ENCODE results near the gene GTF3C6.

GTF3C6 gene

GRCh38 chr6:110939429-110940200 is 18.9 kb upstream of the GTF3C6 start (continued):
- TF ChIP-seq PRDM4 (tag by site-specific recombination; IDR thresholded peaks at IDR 0.05) = no peak
- TF ChIP-seq ZNF112 (tag by site-specific recombination; IDR thresholded peaks at IDR 0.05) = no peak
- TF ChIP-seq ZSCAN23 (tag by site-specific recombination; IDR thresholded peaks at IDR 0.05) = no peak
- TF ChIP-seq ZNF433 (tag by site-specific recombination; IDR thresholded peaks at IDR 0.05; ENCODE audit: low read depth) = no peak
- TF ChIP-seq ZNF362 (tag by site-specific recombination; IDR thresholded peaks at IDR 0.05) = no peak
- TF ChIP-seq TRIM28 (IDR thresholded peaks at IDR 0.05; ENCODE audit: borderline replicate concordance, low read length) = no peak
- no peak for TF ChIP-seq SCRT1 (tag by site-specific recombination; IDR thresholded peaks at IDR 0.05; ENCODE audit: borderline replicate concordance)
- no peak for TF ChIP-seq ZNF280C (tag by site-specific recombination; IDR thresholded peaks at IDR 0.05)
- no peak for TF ChIP-seq KLF17 (tag by site-specific recombination; IDR thresholded peaks at IDR 0.05)
- no peak for TF ChIP-seq GLI4 (tag by site-specific recombination; IDR thresholded peaks at IDR 0.05)

GRCh38 chr6:110944681-110945151 is 13.8 kb upstream of the GTF3C6 start:
- H3K9me3 ChIP-seq (ENCODE audit: control insufficient read depth, insufficient read depth, low read depth, low read length) = no peaks in the 10 kb centered on the region
- POLR2A ChIA-PET = interaction anchor here (0.6 to 1.3 kb wide), 5 partner anchors 12 to 531 kb away, joined by 3 to 10 read pairs (median 4); partner anchors contain the start of genes AMD1, CDK19 and GTF3C6
- H3K36me3 ChIP-seq (ENCODE audit: control insufficient read depth in 2 of 2, insufficient read depth in 1 of 2, low read length in 2 of 2) = no peaks in the 10 kb centered on the region
- no peak overlapping the region for H3K27ac ChIP-seq (ENCODE audit: extremely low read depth, low read depth, low read length)
- H3K4me1 ChIP-seq (ENCODE audit: control insufficient read depth, insufficient read depth, low read length) = no peaks in the 10 kb centered on the region
- no peak overlapping the region for H3K4me3 ChIP-seq (ENCODE audit: low read depth, low read length)
- TF ChIP-seq ZNF626 (tag by site-specific recombination; IDR thresholded peaks at IDR 0.05) = no peak
- TF ChIP-seq OSR2 (tag by site-specific recombination; IDR thresholded peaks at IDR 0.05) = peak; percentile 43; the same call in 1 of the 2 replicates
- 0 out of 2 replicates have a peak, but pooled peaks have one; percentile 11 for TF ChIP-seq ZNF362 (tag by site-specific recombination; IDR thresholded peaks at IDR 0.05)
- no peak for TF ChIP-seq KLF1 (tag by site-specific recombination; IDR thresholded peaks at IDR 0.05)
- TF ChIP-seq PRDM1 (tag by site-specific recombination; IDR thresholded peaks at IDR 0.05) = peak; percentile 64
- peak; percentile 49 for TF ChIP-seq SCRT2 (tag by site-specific recombination; IDR thresholded peaks at IDR 0.05)
- TF ChIP-seq ZNF623 (tag by site-specific recombination; IDR thresholded peaks at IDR 0.05) = no peak
- 0 out of 2 replicates have a peak, but pooled peaks have one; percentile 32 for TF ChIP-seq ZNF639 (tag by site-specific recombination; IDR thresholded peaks at IDR 0.05)
- 0 out of 2 replicates have a peak, but pooled peaks have one; percentile 26 for TF ChIP-seq SP7 (tag by site-specific recombination; IDR thresholded peaks at IDR 0.05)
- peak; percentile 59 for TF ChIP-seq ZNF629 (tag by site-specific recombination; IDR thresholded peaks at IDR 0.05)
- TF ChIP-seq ATF2 (tag by site-specific recombination; IDR thresholded peaks at IDR 0.05; ENCODE audit: low read depth) = no peak
- no peak for TF ChIP-seq PRDM6 (tag by site-specific recombination; IDR thresholded peaks at IDR 0.05)
- CTCF ChIA-PET = interaction anchor here (1.1 kb wide), 1 partner anchor 263 kb away, joined by 3 read pairs; no protein-coding TSS in a partner anchor
